Left lung (tissue), 10 donors: ENCODE results near the gene ZNF276. TPM values are rescaled to one million over a fixed set of nuclear protein-coding genes. Genes with fewer than 3 reads are reported as not detected.

Experiments used
- ATAC-seq: fragments of 200-7000 bp; cut with Tn5 transposase; one replicate; pipeline ENCODE4 v1.9.1; 2020; ENCODE audit warnings: moderate library complexity
- DNase-seq, 4 donors: peaks; one replicate each; pipeline ENCODE4 v3.0.0-alpha.2; 2013 to 2020
- H3K27ac ChIP-seq, 2 donors: fragments of 200-600 bp; sonication (generic) in 1 of 2; one replicate each; pipeline versions ENCODE4 v1.5.0 to v1.8.0; 2020 to 2021
- H3K27me3 ChIP-seq, 2 donors: fragments of 200-600 bp; sonication (generic) in 1 of 2; one replicate each; pipeline versions ENCODE4 v1.5.0 to v1.8.0; 2020 to 2021
- H3K36me3 ChIP-seq, 2 donors: fragments of 200-600 bp; sonication (generic) in 1 of 2; one replicate each; pipeline versions ENCODE4 v1.5.0 to v1.8.0; 2020 to 2021
- H3K4me1 ChIP-seq, 2 donors: fragments of 200-600 bp; one replicate each; pipeline ENCODE4 v1.8.0; 2021
- H3K4me3 ChIP-seq, 2 donors: fragments of 200-600 bp; sonication (generic) in 1 of 2; one replicate each; pipeline versions ENCODE4 v1.5.0 to v1.8.0; 2020 to 2021; ENCODE audit warnings: mild to moderate bottlenecking in 1 of 2
- H3K9me3 ChIP-seq, 2 donors: fragments of 200-600 bp; sonication (generic) in 1 of 2; one replicate each; pipeline versions ENCODE4 v1.5.0 to v1.8.0; 2020 to 2021
- CTCF ChIP-seq, 2 donors: fragments of 200-600 bp; sonication (generic) in 1 of 2; IDR thresholded peaks; one replicate each; pipeline versions ENCODE4 v1.5.0 to v1.8.0; 2021; ENCODE audit warnings: antibody characterized with exemption in 2 of 2
- intact Hi-C, 2 donors: fragments of 100-400 bp; cut with DNase I; formaldehyde crosslinking; loops; one replicate each; pipeline versions ENCODE4 v1.11.2 to v1.14.2; 2022
- polyA plus RNA-seq, 6 donors: library from polyadenylated mRNA; unstranded; fragments of 120-200 nt; gene quantifications; one replicate each; pipeline ENCODE4 v1.2.1, GENCODE V29; 2013; ENCODE audit not compliant: insufficient read length in 6 of 6
- total RNA-seq, 2 donors: library from RNA; stranded (reverse); fragmentation: NEBNext Ultra II Directional; extraction: Animal tissue kit (Norgen Biotek cat#: 25700); gene quantifications; one replicate each; pipeline ENCODE4 v1.2.1, GENCODE V29; 2021
- donor health status: DM: no; HTN: yes; CAD: no.
- donor health status: DM: no; HTN: no; CAD: no.

Gene ZNF276
- total and polyA plus RNA-seq, 8 donors, result 22.1 to 45.2 (median 32.7) TPM

- intact Hi-C loops, result no loop called here
- no peak overlapping the region for H3K4me3 ChIP-seq
- H3K4me1 ChIP-seq, result peaks cover 16 to 34% of the 10 kb centered on the region in 2 donors
- no peak overlapping the region for H3K27ac ChIP-seq
- no peaks in the 10 kb centered on the region for H3K36me3 ChIP-seq
- ATAC-seq, result no peak
- H3K9me3 ChIP-seq, result no peaks in the 10 kb centered on the region
- peaks cover 0 to 16% of the 10 kb centered on the region in 2 donors for H3K27me3 ChIP-seq
- TF ChIP-seq CTCF (IDR thresholded peaks at IDR 0.05), result no peak
- no peak for DNase-seq
These were observed 4.8 kb upstream of the ZNF276 start for GRCh38 chr16:89716493-89716892.

- no peak overlapping the region for H3K4me3 ChIP-seq
- ATAC-seq, result no peak
These were observed 4.2 kb upstream of the ZNF276 start for GRCh38 chr16:89716916-89717687.

GRCh38 chr16:89717688-89718505 lies 3.4 kb upstream of the ZNF276 start:
- H3K27ac ChIP-seq, result no peak overlapping the region
- no peak overlapping the region for H3K4me3 ChIP-seq
- peaks cover 0 to 3% of the 10 kb centered on the region in 2 donors for H3K27me3 ChIP-seq
- DNase-seq (no peak), ATAC-seq (no peak)
- H3K9me3 ChIP-seq, result no peaks in the 10 kb centered on the region
- H3K4me1 ChIP-seq, result peaks cover 7 to 33% of the 10 kb centered on the region in 2 donors
- intact Hi-C loops, result no loop called here
- peaks cover 0 to 4% of the 10 kb centered on the region in 2 donors for H3K36me3 ChIP-seq
- TF ChIP-seq CTCF (IDR thresholded peaks at IDR 0.05), result no peak

More at GRCh38 chr16:89716916-89717687, 4.2 kb upstream of the ZNF276 start:
- no peak overlapping the region for H3K27ac ChIP-seq
- no peaks in the 10 kb centered on the region for H3K36me3 ChIP-seq
- peaks cover 11 to 31% of the 10 kb centered on the region in 2 donors for H3K4me1 ChIP-seq
- H3K9me3 ChIP-seq, result no peaks in the 10 kb centered on the region
- intact Hi-C loops, result no loop called here
- TF ChIP-seq CTCF (IDR thresholded peaks at IDR 0.05), result no peak
- peak in 1 of 4 donors; percentile 76 for DNase-seq
- peaks cover 0 to 11% of the 10 kb centered on the region in 2 donors for H3K27me3 ChIP-seq

- H3K36me3 ChIP-seq, result peaks cover 0 to 30% of the 10 kb centered on the region in 2 donors
- DNase-seq, result peak in 1 of 4 donors; percentile 89
- peak overlapping the region; percentile 79 to 94 for H3K4me3 ChIP-seq
- peak; percentile 20 for ATAC-seq
- H3K4me1 ChIP-seq, result peaks cover 23 to 59% of the 10 kb centered on the region in 2 donors
- no peaks in the 10 kb centered on the region for H3K27me3 ChIP-seq
- peak overlapping the region; percentile 95 to 99 for H3K27ac ChIP-seq
- H3K9me3 ChIP-seq, result no peaks in the 10 kb centered on the region
- TF ChIP-seq CTCF (IDR thresholded peaks at IDR 0.05), result no peak
- intact Hi-C loops, result no loop called here
These were observed 855 bp upstream of the ZNF276 start for GRCh38 chr16:89720551-89720812.
